Skeletal muscle satellite cell (primary cell): Measurements from ENCODE around the gene PDE6B.
"Not testable (repeated sequence)": the region's sequence is repeated elsewhere in the genome, so short reads cannot be mapped to it uniquely, and the experiment has no call there.

ENCODE experiments used
- H3K27me3 ChIP-seq: 2 replicates; pipeline ENCODE4 v1.7.0; 2013; ENCODE audit warnings: low read length; ENCODE audit not compliant: control insufficient read depth, insufficient read depth
- H3K36me3 ChIP-seq: 2 replicates; pipeline ENCODE4 v1.7.0; 2013; ENCODE audit warnings: mild to moderate bottlenecking, control low read depth, low read length; ENCODE audit not compliant: insufficient read depth
- H3K4me1 ChIP-seq: 2 replicates; pipeline ENCODE4 v1.7.0; 2013; ENCODE audit warnings: low read length; ENCODE audit not compliant: control insufficient read depth, insufficient read depth
- H3K4me2 ChIP-seq: 2 replicates; pipeline ENCODE4 v1.7.0; 2013; ENCODE audit warnings: mild to moderate bottlenecking, low read length
- H3K4me3 ChIP-seq: 2 replicates; pipeline ENCODE4 v1.7.0; 2013; ENCODE audit warnings: low read length
- H3K9ac ChIP-seq: 2 replicates; pipeline ENCODE4 v1.7.0; 2013; ENCODE audit warnings: mild to moderate bottlenecking, low read depth, low read length, moderate library complexity
- H3K9me3 ChIP-seq: replicated peaks from 2 replicates; pipeline ENCODE4 v1.7.0; 2013; ENCODE audit warnings: mild to moderate bottlenecking, control low read depth, low read length

Gene PDE6B

DNA sequence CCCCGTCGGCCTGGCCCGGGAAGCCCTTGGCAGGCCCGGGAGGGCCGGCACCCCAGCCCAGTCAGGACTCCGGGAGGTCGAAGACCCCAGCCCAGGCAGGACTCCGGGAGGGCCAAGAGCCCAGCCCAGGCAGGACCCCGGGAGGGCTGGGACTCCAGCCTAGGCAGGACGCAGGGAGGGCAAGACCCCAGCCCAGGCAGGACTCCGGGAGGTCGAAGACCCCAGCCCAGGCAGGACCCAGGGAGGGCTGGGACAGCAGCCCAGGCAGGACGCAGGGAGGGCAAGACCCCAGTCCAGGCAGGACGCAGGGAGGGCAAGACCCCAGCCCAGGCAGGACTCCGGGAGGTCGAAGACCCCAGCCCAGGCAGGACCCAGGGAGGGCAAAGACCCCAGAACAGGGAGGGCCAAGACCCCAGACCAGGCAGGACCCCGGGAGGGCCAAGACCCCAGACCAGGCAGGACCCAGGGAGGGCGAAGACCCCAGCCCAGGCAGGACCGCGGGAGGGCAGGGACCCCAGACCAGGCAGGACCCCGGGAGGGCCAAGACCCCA lies 80.8 kb downstream of the PDE6B start:
- Histone ChIP-seq H3K4me3 (peak overlapping the region; percentile 91), H3K9ac (peak overlapping the region; percentile 100), H3K4me1 (peaks cover 28% of the 10 kb centered on the region), H3K4me2 (peak overlapping the region; percentile 92)
- H3K36me3 ChIP-seq, H3K27me3 ChIP-seq, H3K9me3 ChIP-seq: not testable (repeated sequence)

DNA sequence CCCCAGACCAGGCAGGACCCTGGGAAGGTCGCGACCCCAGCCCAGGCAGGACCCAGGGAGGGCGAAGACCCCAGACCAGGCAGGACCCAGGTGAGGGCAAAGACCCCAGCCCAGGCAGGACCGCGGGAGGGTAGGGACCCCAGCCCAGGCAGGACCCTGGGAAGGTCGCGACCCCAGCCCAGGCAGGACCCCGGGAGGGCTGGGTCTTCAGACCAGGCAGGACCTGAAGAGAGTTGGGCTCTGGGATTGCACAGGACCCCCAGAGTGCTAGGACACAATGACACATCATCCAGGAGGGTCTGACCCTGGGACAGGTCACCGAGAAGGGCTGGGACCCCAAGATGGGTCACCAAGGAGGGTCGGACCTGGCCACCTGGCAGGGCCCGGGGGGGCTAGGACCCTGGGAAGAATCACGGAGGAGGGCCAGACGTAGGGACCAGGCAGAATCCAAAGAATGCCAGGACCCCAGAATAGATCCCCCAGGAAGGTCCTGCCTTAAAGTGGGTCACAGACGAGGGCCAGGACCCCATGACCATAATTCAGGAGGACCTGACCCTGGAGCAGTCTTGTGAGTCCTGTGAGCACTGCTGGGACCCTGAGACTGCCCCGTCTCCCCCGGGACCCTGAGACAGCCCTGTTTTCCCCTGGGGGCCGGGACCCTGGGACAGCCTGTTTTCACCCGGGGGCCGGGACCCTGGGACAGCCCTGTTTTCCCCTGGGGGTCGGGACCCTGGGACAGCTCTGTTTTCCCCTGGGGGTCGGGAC lies 81.6 kb downstream of the PDE6B start:
- no peaks in the 10 kb centered on the region for H3K9me3 ChIP-seq
- H3K4me3 ChIP-seq = peak overlapping the region; percentile 91
- H3K27me3 ChIP-seq = peaks cover 3% of the 10 kb centered on the region
- H3K4me2 ChIP-seq = peak overlapping the region; percentile 92
- H3K36me3 ChIP-seq = no peaks in the 10 kb centered on the region
- H3K9ac ChIP-seq = peak overlapping the region; percentile 100
- peaks cover 28% of the 10 kb centered on the region for H3K4me1 ChIP-seq

DNA sequence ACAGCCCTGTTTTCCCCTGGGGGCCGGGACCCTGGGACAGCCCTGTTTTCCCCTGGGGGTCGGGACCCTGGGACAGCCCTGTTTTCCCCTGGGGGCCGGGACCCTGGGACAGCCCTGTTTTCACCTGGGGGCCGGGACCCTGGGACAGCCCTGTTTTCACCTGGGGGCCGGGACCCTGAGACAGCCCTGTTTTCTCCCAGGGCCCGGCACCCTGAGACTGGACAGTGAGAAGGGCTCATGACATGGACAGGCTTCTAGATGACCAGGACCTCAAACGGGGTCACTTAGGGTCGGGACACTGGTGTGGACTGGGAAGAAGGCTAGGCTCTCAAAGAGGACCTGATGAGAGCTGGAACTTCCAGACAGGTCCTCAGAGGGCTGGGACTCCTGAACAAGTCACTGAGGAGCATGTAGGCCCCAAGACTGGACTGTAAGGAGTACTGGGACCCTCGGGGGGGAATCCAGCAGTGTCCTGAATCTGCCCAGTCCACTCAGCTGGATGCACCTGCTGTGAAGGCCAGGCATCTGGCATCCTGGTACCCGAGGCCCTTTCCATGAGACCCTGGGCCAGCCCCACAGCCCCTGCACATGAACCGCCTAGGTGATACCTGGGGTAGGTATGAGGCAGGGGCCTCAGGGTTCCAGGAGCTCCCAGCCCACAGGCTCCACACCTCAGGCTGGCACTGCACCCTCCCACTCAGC lies 82.7 kb downstream of the PDE6B start:
- H3K36me3 ChIP-seq = no peaks in the 10 kb centered on the region
- peak overlapping the region; percentile 39 for H3K4me3 ChIP-seq
- peaks cover 3% of the 10 kb centered on the region for H3K27me3 ChIP-seq
- peaks cover 28% of the 10 kb centered on the region for H3K4me1 ChIP-seq
- H3K9ac ChIP-seq = no peak overlapping the region
- peak overlapping the region; percentile 66 for H3K4me2 ChIP-seq
- H3K9me3 ChIP-seq = no peaks in the 10 kb centered on the region

DNA sequence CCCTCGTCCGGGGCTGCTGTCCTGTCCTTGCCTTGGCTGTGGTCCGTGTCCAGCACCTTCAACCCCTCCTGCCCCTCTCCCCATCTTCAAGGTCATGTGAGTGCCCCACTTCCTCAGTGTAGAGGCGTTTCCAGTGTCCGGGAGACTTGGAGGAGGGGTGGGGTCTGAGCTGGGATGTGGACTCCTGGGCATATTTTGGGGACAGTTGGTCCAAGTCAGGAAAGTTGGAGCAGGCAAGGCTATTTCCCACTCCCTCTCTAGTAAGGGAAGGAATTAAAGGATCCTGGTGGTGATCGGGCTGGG lies 83.2 kb downstream of the PDE6B start:
- H3K4me2 ChIP-seq = peak overlapping the region; percentile 66
- H3K9me3 ChIP-seq = no peaks in the 10 kb centered on the region
- peak overlapping the region; percentile 39 for H3K4me3 ChIP-seq
- H3K4me1 ChIP-seq = peaks cover 28% of the 10 kb centered on the region
- no peak overlapping the region for H3K9ac ChIP-seq
- H3K36me3 ChIP-seq = no peaks in the 10 kb centered on the region
- H3K27me3 ChIP-seq = no peaks in the 10 kb centered on the region

DNA sequence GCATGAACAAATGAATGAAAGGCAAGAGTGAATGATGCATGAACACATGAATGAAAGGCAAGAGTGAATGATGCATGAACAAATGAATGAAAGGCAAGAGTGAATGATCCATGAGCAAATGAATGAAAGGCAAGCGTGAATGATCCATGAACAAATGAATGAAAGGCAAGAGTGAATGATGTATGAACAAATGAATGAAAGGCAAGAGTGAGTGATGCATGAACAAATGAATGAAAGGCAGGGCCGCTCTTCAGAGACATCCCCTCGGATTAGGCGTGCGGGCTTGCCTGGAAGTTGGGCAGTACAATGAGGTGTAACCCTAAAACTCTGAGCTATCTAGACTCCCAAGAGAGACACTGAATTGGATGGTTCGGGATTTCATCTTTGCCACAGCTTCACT lies 84.0 kb downstream of the PDE6B start:
- Histone ChIP-seq H3K4me1 (peaks cover 28% of the 10 kb centered on the region), H3K9ac (no peak overlapping the region), H3K4me2 (peak overlapping the region; percentile 70), H3K27me3 (no peaks in the 10 kb centered on the region), H3K9me3 (no peaks in the 10 kb centered on the region), H3K4me3 (no peak overlapping the region), H3K36me3 (peaks cover 5% of the 10 kb centered on the region)

DNA sequence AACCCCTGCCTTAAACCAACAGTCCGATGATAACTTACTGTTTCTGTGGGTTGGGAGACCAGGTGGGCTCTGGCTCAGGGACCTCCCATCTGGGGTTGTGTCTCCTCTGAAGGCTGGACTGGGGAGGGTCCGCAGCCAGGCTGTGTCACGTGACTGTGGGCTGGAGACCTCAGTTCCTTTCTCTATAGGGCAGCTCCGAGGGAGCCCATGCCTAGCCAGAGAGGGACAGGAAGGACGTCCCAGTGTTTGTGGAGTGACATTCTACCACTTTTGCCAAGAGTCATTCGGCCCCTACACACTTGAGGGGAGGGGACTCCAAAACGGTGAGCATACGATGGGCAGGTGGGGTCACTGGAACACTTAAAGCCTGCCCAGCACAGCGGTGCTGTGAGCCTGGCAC lies 84.7 kb downstream of the PDE6B start:
- Histone ChIP-seq H3K4me1 (peaks cover 27% of the 10 kb centered on the region), H3K36me3 (peaks cover 10% of the 10 kb centered on the region), H3K9ac (peak overlapping the region; percentile 39), H3K9me3 (no peaks in the 10 kb centered on the region), H3K4me3 (peak overlapping the region; percentile 36), H3K27me3 (no peaks in the 10 kb centered on the region), H3K4me2 (peak overlapping the region; percentile 70)

DNA sequence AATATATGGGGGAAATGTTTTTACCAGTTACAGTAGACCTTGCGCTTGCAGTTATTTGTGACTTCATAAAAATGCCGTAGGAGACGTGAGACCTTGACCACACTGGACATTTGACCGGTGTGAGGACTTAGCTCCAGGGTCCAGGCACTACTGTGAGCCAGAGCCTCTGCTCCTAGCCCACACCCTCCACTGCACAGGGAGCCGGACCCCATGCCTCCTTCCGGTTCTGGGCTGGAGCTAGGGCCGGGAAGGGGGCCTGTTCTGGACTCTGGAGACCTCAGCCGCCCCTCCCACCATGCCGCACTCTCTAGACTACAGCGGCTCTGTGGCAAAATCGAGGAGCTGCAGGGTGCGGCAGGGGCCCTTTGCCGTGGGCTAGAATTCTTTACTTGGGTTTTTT lies 85.5 kb downstream of the PDE6B start:
- H3K9ac ChIP-seq = peak overlapping the region; percentile 39
- peak overlapping the region; percentile 70 for H3K4me2 ChIP-seq
- no peak overlapping the region for H3K4me3 ChIP-seq
- H3K4me1 ChIP-seq = peaks cover 25% of the 10 kb centered on the region
- H3K36me3 ChIP-seq = peaks cover 10% of the 10 kb centered on the region
- no peaks in the 10 kb centered on the region for H3K27me3 ChIP-seq
- H3K9me3 ChIP-seq = no peaks in the 10 kb centered on the region

DNA sequence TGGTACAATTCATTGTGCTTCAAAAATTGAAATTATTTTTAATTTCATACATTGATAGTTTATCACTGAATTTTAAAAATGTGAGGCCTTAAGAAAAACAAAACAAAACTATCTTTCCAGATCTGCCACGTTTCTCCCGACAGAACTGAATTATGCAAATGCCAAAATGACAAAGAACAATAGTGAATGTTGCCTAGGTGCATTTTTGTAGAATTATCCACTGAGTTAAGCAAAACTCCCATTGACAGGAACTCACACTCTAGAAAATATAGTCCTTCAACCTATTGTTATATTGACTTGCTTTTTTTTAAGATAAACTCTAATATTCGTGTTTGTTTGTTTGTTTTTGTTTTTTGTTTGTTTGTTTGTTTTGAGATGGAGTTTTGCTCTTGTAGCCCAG lies 86.7 kb downstream of the PDE6B start:
- no peaks in the 10 kb centered on the region for H3K27me3 ChIP-seq
- H3K4me2 ChIP-seq = no peak overlapping the region
- H3K9me3 ChIP-seq = no peaks in the 10 kb centered on the region
- H3K4me1 ChIP-seq = peaks cover 21% of the 10 kb centered on the region
- peaks cover 10% of the 10 kb centered on the region for H3K36me3 ChIP-seq
- no peak overlapping the region for H3K9ac ChIP-seq
- H3K4me3 ChIP-seq = no peak overlapping the region

DNA sequence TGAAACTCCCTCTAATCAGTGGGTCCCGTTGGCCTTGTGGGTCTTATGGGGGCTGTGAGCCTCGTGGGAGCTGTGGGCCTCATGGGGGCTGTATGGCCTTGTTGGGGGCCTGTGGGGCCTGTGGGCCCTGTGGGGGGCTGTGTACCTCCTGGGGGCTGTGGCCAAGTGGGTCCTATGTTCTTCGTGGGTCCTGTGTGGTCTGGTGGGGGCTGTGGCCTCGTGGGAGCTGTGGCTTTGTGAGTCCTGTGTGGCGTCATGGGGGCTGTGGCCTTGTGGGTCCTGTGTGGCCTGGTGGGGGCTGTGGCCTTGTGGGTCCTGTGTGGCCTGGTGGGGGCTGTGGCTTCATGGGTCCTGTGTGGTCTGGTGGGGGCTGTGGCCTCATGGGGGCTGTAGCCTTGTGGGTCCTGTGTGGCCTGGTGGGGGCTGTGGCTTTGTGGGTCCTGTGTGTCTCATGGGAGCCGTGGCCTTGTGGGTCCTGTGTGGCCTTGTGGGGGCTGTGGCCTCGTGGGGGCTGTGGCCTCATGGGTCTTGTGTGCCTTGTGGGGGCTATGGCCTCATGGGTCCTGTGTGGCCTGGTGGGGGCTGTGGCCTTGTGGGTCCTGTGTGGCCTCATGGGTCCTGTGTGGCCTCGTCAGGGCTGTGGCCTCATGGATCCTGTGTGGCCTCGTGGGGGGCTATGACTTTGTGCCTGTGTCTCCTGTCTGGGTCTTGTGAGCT lies 87.7 kb downstream of the PDE6B start:
- peaks cover 10% of the 10 kb centered on the region for H3K36me3 ChIP-seq
- H3K4me3 ChIP-seq = no peak overlapping the region
- H3K27me3 ChIP-seq = no peaks in the 10 kb centered on the region
- peaks cover 16% of the 10 kb centered on the region for H3K4me1 ChIP-seq
- H3K4me2 ChIP-seq = no peak overlapping the region
- no peak overlapping the region for H3K9ac ChIP-seq
- no peaks in the 10 kb centered on the region for H3K9me3 ChIP-seq

DNA sequence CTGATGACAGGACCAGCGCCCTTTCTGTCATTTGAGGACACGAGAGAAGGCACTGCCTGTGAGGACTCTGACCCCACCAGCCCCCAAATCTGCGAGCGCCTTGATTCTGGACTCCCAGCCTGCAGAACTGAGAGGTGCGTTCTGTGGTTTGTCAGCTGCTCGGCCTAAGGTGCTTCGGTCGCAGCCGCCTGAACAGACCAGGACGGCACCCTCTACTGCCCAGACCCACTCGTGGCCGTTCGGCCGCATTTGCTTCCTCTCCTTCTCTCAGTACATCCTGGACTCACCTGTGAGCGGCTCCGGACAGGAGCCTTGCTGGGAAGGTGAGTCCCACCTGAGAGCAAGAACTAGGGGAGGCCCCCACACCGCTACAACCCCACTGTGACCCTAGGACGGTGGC lies 88.7 kb downstream of the PDE6B start:
- H3K9ac ChIP-seq = no peak overlapping the region
- H3K36me3 ChIP-seq = peaks cover 10% of the 10 kb centered on the region
- no peak overlapping the region for H3K4me3 ChIP-seq

DNA sequence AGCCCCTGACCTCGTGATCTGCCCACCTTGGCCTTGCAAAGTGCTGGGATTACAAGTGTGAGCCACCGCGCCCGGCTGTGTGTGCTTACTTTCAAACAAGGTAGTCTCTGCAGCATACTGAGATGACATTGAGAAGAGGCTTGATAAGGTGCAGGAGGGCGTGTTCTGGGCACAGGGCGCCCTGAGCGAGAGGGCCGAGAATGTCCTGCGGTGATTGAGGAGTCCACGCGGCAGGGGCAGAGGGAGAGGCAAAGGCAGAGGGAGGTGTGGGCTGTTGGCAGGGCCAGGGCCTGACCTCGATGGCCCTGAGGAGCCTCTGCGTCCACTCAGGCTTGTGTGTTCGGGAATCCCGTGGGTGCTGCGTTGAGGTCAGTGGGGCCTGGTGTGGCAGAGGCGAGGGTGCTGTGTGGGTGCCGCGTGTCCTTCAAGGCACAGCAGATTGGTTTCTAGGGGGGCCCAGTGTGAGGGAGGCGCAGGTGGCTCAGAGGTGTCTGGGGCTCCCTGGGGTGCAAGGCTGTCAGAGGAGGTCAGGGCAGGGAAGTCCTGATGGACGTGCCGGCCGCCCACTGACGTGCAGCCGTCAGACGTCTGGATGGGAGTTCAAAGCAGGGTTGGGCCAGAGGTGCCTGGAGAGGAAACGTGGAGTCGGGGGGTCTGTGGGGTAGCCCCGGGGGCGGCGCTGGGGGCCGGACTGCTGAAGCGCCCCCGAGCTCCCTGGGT lies 92.4 kb downstream of the PDE6B start:
- Histone ChIP-seq H3K36me3 (peaks cover 10% of the 10 kb centered on the region), H3K27me3 (no peaks in the 10 kb centered on the region), H3K4me1 (peaks cover 24% of the 10 kb centered on the region), H3K9me3 (no peaks in the 10 kb centered on the region), H3K9ac (no peak overlapping the region), H3K4me3 (no peak overlapping the region), H3K4me2 (no peak overlapping the region)

More for the DNA sequence above, 88.7 kb downstream of the PDE6B start:
- H3K27me3 ChIP-seq = no peaks in the 10 kb centered on the region
- H3K4me1 ChIP-seq = peaks cover 9% of the 10 kb centered on the region
- no peak overlapping the region for H3K4me2 ChIP-seq
- H3K9me3 ChIP-seq = no peaks in the 10 kb centered on the region
